Limb (tissue), 2 donors: Measurements from ENCODE around the gene DYNC1LI2.
"Not testable (repeated sequence)": the region's sequence is repeated elsewhere in the genome, so short reads cannot be mapped to it uniquely, and the experiment has no call there.

Experiments used
- DNase-seq, 2 donors: peaks; one replicate each; pipeline ENCODE4 v3.0.0-alpha.2; 2016; ENCODE audit errors: extremely low spot score in 2 of 2

DYNC1LI2 gene

GRCh38 chr16:66696669-66697630 lies 54.5 kb downstream of the DYNC1LI2 start, which contains the start of gene CMTM4:
Gene CMTM4, minus strand, starts transcription at chr16:66696743. Its CDS starts 218 bp downstream, at chr16:66696525.
- DNase-seq, result peak; percentile 84 to 90

GRCh38 chr16:66695935-66696668 lies 55.3 kb downstream of the DYNC1LI2 start:
- DNase-seq, result peak in 1 of 2 donors; percentile 63

DNA sequence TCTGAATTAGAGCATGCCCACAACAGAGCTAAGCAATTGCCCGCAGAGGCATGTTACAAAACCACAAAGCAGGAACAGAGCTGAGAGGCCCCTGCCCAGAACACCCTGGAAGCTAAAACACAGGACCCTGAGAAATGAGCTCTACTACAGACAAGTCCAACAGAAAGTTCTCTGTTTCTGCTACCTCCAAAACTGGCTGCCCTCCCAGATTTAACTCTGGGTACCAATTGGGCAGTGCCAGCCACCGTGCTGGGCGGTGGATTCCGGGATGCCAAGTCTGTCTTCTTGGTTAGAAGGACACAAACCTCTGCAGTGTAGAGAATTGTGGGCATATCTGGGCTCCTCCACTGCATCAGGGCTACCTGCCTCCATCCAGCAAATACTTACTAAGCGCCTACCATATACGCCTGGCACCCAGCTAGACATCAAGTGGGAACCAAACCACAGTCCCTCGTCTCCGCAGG lies 55.9 kb downstream of the DYNC1LI2 start:
- no peak for DNase-seq

DNA sequence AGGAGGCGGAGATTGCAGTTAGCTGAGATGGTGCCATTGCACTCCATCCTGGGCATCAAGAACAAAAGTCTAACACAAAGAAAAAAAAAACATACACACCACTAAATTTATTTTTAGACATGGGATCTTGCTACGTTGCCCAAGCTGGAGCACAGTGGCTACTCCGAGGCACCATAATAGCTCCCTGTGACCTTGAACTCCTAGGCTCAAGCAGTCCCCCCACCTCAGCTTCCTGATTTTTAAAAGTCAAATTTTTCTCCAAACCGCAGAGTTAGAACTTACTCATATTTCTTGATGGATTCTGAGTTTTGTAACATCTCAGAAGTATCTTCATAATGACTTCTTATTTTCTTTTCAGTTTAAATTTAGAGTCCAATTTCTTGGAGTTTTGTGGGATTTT lies 58.3 kb downstream of the DYNC1LI2 start:
- no peak for DNase-seq

DNA sequence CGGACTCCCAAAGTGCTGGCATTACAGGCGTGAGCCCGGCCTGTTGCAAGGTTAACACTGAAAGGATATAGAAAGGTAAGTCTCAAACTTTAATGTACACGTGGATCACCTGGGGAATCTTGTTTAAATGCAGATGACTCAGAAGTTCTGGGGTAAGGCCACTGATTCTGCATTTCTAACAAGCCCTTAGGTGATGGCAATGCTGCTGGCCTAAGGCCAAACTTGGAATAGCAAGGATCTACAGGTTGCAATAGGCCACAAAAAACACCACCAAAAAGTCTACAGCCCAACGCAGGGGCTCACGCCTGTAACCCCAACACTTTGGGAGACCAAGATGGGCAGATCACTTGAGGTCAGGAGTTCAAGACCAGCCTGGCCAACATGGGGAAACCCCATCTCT lies 59.1 kb downstream of the DYNC1LI2 start:
- no peak for DNase-seq

DNA sequence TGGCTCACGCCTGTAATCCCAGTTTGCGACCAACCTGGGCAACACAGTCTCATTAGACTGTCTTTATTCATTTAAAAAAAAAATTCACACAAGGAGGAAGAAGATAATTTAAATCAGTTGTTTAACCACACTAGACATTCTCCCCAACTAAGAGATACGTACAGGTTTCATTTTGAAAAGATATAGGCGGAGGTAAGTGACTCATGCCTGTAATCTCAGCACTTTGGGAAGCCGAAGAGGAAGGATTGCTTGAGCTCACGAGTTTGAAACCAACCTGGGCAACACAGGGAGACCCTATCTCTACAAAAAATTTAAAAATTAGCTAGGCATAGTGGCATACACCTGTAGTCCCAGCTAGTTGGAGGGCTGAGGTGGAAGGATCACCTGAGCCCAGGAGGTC lies 60.2 kb downstream of the DYNC1LI2 start:
- DNase-seq, result no peak

GRCh38 chr16:66690106-66690847 lies 61.1 kb downstream of the DYNC1LI2 start:
- no peak for DNase-seq

- no peak for DNase-seq
These were observed 62.1 kb downstream of the DYNC1LI2 start for GRCh38 chr16:66689282-66689681.

DNA sequence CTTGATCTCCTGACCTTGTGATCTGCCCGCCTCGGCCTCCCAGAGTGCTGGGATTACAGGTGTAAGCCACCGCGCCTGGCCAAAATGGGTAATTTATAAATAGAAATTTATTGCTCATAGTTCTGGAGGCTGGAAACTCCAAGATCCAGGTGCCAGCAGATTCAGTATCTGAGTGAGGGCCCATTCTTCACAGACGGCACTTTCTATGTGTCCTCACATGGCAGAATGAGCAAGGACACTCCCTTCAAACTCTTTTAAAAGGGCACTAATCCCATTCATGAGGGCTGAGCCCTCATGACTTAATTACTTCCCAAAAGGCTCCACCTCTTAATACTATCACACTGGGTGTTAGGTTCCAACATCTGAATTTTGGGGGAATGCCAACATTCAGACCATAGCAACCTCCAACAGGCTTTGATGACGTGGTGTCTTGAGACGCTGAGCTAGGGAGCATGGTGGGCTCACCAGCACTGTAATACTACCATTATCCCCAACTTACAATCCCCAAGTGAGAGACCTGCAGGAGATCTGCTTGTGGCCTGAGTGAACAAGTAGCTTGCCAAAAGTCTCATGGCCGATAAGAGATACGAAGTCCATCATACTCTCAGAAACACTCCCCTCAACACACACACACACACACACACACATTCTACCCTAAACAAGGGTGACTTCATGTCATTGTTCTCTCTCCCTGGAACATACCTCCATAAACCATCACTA lies 63.3 kb downstream of the DYNC1LI2 start:
- no peak for DNase-seq

DNA sequence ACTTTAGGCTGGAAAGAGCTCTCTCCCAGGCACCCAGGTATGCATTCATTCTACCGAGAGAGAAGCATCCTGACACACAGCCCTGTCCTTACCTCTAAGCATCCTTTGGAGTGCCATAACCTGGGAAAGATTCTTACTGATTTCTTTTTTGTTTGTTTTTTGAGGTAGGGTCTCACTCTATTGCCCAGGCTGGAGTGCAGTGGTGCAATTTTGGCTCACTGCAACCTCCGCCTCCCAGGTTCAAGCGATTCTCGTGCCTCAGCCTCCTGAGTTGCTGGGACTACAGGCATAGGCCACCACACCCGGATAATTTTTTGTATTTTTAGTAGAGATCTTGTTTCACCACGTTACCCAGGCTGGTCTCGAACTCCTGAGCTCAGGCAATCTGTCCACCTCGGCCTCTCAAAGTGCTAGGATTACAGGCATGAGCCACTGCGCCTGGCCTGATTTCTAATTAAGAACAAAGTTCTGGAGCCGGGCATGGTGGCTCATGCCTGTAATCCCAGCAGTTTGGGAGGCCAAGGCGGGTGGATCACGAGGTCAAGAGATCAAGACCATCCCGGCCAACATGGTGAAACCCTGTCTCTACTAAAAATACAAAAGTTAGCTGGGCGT lies 65.8 kb downstream of the DYNC1LI2 start:
- not testable (repeated sequence) for DNase-seq

GRCh38 chr16:66682271-66682670 lies 69.1 kb downstream of the DYNC1LI2 start:
- DNase-seq, result no peak

DNA sequence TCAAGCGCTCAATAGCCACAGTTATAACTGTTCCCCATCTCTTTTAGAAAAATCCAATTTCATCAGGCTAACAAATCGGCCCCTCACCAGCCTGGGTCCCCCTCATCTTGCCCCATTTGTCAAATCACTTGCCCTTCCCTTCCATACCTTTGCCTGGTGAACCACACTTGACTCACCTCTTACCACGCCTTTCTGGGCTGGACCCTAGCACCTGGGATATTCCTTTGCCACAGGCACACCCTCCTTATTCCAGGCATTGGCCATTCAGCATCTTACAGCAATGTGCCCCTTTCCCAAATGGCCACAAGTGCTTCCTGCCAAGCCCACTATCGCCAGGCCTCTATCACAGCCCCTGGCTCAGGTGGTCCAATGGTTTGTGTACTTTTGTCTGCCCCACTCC lies 69.7 kb downstream of the DYNC1LI2 start:
- DNase-seq, result no peak

GRCh38 chr16:66678337-66678736 lies 73.1 kb downstream of the DYNC1LI2 start:
- no peak for DNase-seq

GRCh38 chr16:66677836-66678235 lies 73.6 kb downstream of the DYNC1LI2 start:
- no peak for DNase-seq

GRCh38 chr16:66677179-66677578 lies 74.2 kb downstream of the DYNC1LI2 start:
- no peak for DNase-seq

DNA sequence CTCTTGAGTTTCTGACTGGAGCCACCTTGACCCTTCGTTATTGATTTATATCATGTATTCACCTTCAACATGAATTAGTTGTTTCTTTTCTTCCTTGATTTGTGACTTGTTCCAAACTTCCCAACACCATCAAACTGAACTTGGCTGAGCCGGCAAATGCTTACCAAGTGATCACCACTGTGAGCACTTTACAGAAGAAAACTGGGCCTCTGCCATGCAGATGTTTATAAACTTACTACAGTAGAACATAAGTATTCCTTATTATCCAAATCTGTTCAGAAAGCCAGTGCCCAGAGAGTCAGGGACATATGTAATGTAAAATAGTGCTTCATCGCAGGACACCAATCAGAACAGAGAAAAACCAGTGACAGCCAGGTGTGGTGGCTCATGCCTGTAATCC lies 74.8 kb downstream of the DYNC1LI2 start:
- no peak for DNase-seq

- DNase-seq, result no peak
These were observed 77.7 kb downstream of the DYNC1LI2 start for GRCh38 chr16:66673691-66674090.
